Measurements from ENCODE around the gene MPI. TPM values are rescaled to one million over a fixed set of nuclear protein-coding genes. Genes with fewer than 3 reads are reported as not detected.

Gene MPI
- total RNA-seq, 3 donors from 2014 or later (not counting 1 experiment from before 2014, with no cell fraction given), result 15.7 to 20.4 (median 18.8) TPM

DNA sequence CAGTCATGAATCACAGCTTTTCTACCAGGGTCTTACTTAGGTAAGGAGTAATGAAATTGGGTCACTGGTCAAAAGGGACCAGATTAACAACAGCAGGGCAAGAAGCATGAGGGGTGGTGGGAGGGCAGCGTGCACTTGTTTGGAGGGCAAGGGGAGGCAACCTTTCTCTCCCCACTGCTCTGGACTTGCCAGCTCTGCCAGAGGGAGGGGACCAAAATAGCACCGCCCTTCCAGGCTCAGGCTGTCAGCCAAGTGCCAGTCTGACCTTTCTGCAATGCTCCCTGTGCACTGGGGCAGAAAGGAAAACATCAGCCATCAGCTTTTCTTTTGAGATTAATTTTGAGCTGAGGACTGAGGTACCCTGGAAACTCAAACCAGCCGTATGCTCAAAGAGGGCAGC is 42.4 kb upstream of the MPI start:
- Mint-ChIP-seq H3K36me3 (peaks cover 15% of the 10 kb centered on the region), H3K27ac (no peak overlapping the region), H3K4me3 (no peak overlapping the region), H3K4me1 (peaks cover 18 to 34% of the 10 kb centered on the region in 2 donors), H3K9me3 (no peaks in the 10 kb centered on the region), H3K27me3 (ENCODE audit: low read depth in 2 of 2) (no peaks in the 10 kb centered on the region)
- peaks cover 53% of the 10 kb centered on the region for H3K36me3 ChIP-seq (ENCODE audit: control insufficient read depth, insufficient read depth, low read length)
- DNase-seq, result no peak
- H3K9me3 ChIP-seq (ENCODE audit: control insufficient read depth, insufficient read depth, low read length), result no peaks in the 10 kb centered on the region
- H3K4me3 ChIP-seq (ENCODE audit: low read length), result no peak overlapping the region
- H3K27ac ChIP-seq (ENCODE audit: low read length), result no peak overlapping the region
- intact Hi-C loops (cut with micrococcal nuclease), result loop anchor here (10.0 kb wide), 1 partner anchor 357 kb away; the partner anchor contains the start of gene C15orf39
- peaks cover 35% of the 10 kb centered on the region for H3K4me1 ChIP-seq (ENCODE audit: control insufficient read depth, insufficient read depth, low read length)
- no peaks in the 10 kb centered on the region for H3K27me3 ChIP-seq (ENCODE audit: control insufficient read depth, insufficient read depth, low read length)
- ATAC-seq, result no peak
- TF ChIP-seq, protein P1, sequence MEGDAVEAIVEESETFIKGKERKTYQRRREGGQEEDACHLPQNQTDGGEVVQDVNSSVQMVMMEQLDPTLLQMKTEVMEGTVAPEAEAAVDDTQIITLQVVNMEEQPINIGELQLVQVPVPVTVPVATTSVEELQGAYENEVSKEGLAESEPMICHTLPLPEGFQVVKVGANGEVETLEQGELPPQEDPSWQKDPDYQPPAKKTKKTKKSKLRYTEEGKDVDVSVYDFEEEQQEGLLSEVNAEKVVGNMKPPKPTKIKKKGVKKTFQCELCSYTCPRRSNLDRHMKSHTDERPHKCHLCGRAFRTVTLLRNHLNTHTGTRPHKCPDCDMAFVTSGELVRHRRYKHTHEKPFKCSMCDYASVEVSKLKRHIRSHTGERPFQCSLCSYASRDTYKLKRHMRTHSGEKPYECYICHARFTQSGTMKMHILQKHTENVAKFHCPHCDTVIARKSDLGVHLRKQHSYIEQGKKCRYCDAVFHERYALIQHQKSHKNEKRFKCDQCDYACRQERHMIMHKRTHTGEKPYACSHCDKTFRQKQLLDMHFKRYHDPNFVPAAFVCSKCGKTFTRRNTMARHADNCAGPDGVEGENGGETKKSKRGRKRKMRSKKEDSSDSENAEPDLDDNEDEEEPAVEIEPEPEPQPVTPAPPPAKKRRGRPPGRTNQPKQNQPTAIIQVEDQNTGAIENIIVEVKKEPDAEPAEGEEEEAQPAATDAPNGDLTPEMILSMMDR (IDR thresholded peaks at IDR 0.05), result no peak
- WGBS (ENCODE audit: insufficient coverage), result 96% methylated on average over 3 of the region's 3 CpGs

DNA sequence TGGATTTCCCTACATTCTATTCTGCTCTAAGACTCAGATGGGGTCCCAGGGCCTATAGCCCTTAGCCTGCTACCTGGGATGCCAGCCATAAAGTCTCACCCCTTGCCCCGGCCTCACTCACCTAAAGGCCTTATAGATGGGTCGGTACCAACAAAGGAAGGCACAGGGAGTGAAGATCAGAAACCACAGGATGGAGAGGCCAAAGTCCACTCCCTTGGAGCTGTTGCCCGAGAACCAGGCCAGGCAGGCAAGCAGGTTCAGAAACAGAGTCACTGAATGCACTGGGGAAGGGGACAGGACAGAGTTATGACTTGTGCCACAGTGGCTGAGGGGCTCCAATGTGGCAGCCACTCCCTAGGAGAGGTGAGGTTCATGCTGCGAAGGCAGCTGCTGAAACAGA is 39.4 kb upstream of the MPI start:
- DNase-seq (no peak), ATAC-seq (no peak)
- TF ChIP-seq, protein P1 (IDR thresholded peaks at IDR 0.05), result no peak
- Mint-ChIP-seq H3K36me3 (peaks cover 15% of the 10 kb centered on the region), H3K27me3 (ENCODE audit: low read depth in 2 of 2) (no peaks in the 10 kb centered on the region), H3K4me3 (no peak overlapping the region), H3K9me3 (no peaks in the 10 kb centered on the region), H3K27ac (no peak overlapping the region), H3K4me1 (peaks cover 5 to 6% of the 10 kb centered on the region in 2 donors)
- Histone ChIP-seq H3K4me3 (ENCODE audit: low read length) (no peak overlapping the region), H3K9me3 (ENCODE audit: control insufficient read depth, insufficient read depth, low read length) (no peaks in the 10 kb centered on the region), H3K27ac (ENCODE audit: low read length) (no peak overlapping the region), H3K4me1 (ENCODE audit: control insufficient read depth, insufficient read depth, low read length) (peaks cover 9% of the 10 kb centered on the region), H3K27me3 (ENCODE audit: control insufficient read depth, insufficient read depth, low read length) (no peaks in the 10 kb centered on the region), H3K36me3 (ENCODE audit: control insufficient read depth, insufficient read depth, low read length) (peaks cover 73% of the 10 kb centered on the region)
- WGBS (ENCODE audit: insufficient coverage), result 98% methylated on average over 4 of the region's 4 CpGs
- intact Hi-C loops (cut with micrococcal nuclease), result no loop called here

DNA sequence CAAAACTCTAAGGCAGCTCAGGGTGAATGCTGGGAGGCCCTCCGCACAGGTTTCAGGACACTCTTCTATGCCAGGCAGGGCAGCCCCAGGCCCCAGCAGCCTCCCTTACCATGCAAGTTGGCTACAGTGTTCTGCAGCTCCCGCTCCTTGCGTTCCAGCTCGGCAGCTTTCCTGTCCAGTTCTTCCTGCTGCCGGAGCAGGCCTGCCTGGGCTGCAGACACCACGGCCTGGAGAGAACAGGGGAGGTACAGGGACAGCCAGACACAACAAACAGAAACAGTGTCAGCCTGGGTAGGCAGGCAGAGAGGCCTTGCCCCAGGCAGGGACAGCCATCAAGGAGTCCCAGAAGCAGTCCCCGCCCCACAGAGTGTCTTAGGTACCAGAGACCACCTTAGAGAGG is 37.9 kb upstream of the MPI start:
- Mint-ChIP-seq H3K36me3 (peaks cover 15% of the 10 kb centered on the region), H3K4me3 (no peak overlapping the region), H3K9me3 (no peaks in the 10 kb centered on the region), H3K27ac (no peak overlapping the region), H3K4me1 (peaks cover 3 to 9% of the 10 kb centered on the region in 2 donors), H3K27me3 (ENCODE audit: low read depth in 2 of 2) (no peaks in the 10 kb centered on the region)
- H3K4me1 ChIP-seq (ENCODE audit: control insufficient read depth, insufficient read depth, low read length), result peaks cover 6% of the 10 kb centered on the region
- H3K36me3 ChIP-seq (ENCODE audit: control insufficient read depth, insufficient read depth, low read length), result peaks cover 70% of the 10 kb centered on the region
- no peaks in the 10 kb centered on the region for H3K9me3 ChIP-seq (ENCODE audit: control insufficient read depth, insufficient read depth, low read length)
- H3K27ac ChIP-seq (ENCODE audit: low read length), result no peak overlapping the region
- intact Hi-C loops (cut with micrococcal nuclease), result no loop called here
- no peak for ATAC-seq
- DNase-seq, result no peak
- 100% methylated on average over 7 of the region's 7 CpGs for WGBS (ENCODE audit: insufficient coverage)
- TF ChIP-seq, protein P1 (IDR thresholded peaks at IDR 0.05), result no peak
- H3K4me3 ChIP-seq (ENCODE audit: low read length), result no peak overlapping the region
- no peaks in the 10 kb centered on the region for H3K27me3 ChIP-seq (ENCODE audit: control insufficient read depth, insufficient read depth, low read length)

DNA sequence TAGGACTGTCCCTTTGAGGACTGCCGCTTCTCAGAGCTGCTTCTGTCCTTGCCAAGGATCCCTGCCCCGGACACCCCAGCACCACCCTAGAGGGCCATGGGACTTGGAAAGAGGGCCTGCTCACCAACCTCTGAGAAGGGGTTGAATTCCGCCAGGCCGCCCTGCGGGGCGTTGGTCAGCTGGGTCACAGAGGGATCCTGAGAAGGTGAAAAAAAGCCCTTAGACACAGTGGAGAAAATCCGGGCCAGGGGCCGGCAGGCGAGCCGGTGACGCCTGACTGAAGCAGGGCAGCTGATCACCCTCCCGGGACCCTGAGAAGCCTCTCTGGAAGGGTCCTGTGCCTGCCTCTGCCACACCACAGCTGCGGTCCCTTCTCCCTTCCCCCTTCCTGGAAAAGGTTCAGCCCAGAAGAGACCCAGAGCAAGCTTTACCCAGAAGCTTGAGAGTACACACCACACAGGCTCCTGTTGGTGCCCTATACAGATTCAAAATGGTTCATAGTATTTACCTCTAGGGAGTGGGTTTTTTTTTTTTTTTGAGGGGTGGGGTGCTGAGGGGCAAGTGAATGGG is 35.3 kb upstream of the MPI start:
- no peaks in the 10 kb centered on the region for H3K9me3 ChIP-seq (ENCODE audit: control insufficient read depth, insufficient read depth, low read length)
- intact Hi-C loops (cut with micrococcal nuclease), result no loop called here
- H3K4me1 ChIP-seq (ENCODE audit: control insufficient read depth, insufficient read depth, low read length), result peaks cover 32% of the 10 kb centered on the region
- no peak overlapping the region for H3K27ac ChIP-seq (ENCODE audit: low read length)
- H3K4me3 Mint-ChIP-seq, result no peak overlapping the region
- no peaks in the 10 kb centered on the region for H3K36me3 Mint-ChIP-seq
- no peak for ATAC-seq
- DNase-seq, result no peak
- H3K27me3 Mint-ChIP-seq (ENCODE audit: low read depth in 2 of 2), result no peaks in the 10 kb centered on the region
- H3K4me3 ChIP-seq (ENCODE audit: low read length), result no peak overlapping the region
- no peaks in the 10 kb centered on the region for H3K9me3 Mint-ChIP-seq
- H3K36me3 ChIP-seq (ENCODE audit: control insufficient read depth, insufficient read depth, low read length), result peaks cover 49% of the 10 kb centered on the region
- H3K27me3 ChIP-seq (ENCODE audit: control insufficient read depth, insufficient read depth, low read length), result no peaks in the 10 kb centered on the region
- peaks cover 29 to 34% of the 10 kb centered on the region in 2 donors for H3K4me1 Mint-ChIP-seq
- TF ChIP-seq, protein P1 (IDR thresholded peaks at IDR 0.05), result no peak
- H3K27ac Mint-ChIP-seq, result no peak overlapping the region
- 98% methylated on average over 13 of the region's 13 CpGs for WGBS (ENCODE audit: insufficient coverage)

All from natural killer cell (primary cell).